Smooth muscle cell (in vitro differentiated cells): ENCODE results near the gene MYH16. TPM values are rescaled to one million over a fixed set of nuclear protein-coding genes. Genes with fewer than 3 reads are reported as not detected.
"Not testable (repeated sequence)": the region's sequence is repeated elsewhere in the genome, so short reads cannot be mapped to it uniquely, and the experiment has no call there.

Experiments
- DNase-seq: peaks from one replicate; lab custom pipeline; 2025; ENCODE audit not compliant: unreplicated experiment; lab: John Stamatoyannopoulos, UW
- H2AFZ ChIP-seq: fragments of 200-600 bp; sonication (generic); 2 replicates; pipeline ENCODE4 v1.6.0; 2016; ENCODE audit warnings: antibody characterized with exemption, low read depth, mild to moderate bottlenecking
- H3F3A ChIP-seq: fragments of 200-600 bp; sonication (generic); 2 replicates; pipeline ENCODE4 v1.6.0; 2017; ENCODE audit warnings: antibody characterized with exemption, low read depth
- H3K27ac ChIP-seq: fragments of 200-600 bp; sonication (generic); 2 replicates; pipeline ENCODE4 v1.5.1; 2016; ENCODE audit warnings: low read depth, mild to moderate bottlenecking
- H3K27me3 ChIP-seq: fragments of 200-600 bp; sonication (generic); 2 replicates; pipeline ENCODE4 v1.6.1; 2016; ENCODE audit warnings: low read depth, mild to moderate bottlenecking
- H3K36me3 ChIP-seq: fragments of 200-600 bp; sonication (generic); 2 replicates; pipeline ENCODE4 v1.5.1; 2016; ENCODE audit warnings: low read depth
- H3K4me1 ChIP-seq: fragments of 200-600 bp; sonication (generic); 2 replicates; pipeline ENCODE4 v1.5.1; 2016; ENCODE audit warnings: low read depth
- H3K4me2 ChIP-seq: fragments of 200-600 bp; sonication (generic); 2 replicates; pipeline ENCODE4 v1.6.0; 2016; ENCODE audit warnings: mild to moderate bottlenecking
- H3K4me3 ChIP-seq: fragments of 200-600 bp; sonication (generic); 2 replicates; pipeline ENCODE4 v1.5.1; 2016; ENCODE audit warnings: mild to moderate bottlenecking
- H3K79me2 ChIP-seq: fragments of 200-600 bp; sonication (generic); 2 replicates; pipeline ENCODE4 v1.6.0; 2016; ENCODE audit warnings: low read depth, mild to moderate bottlenecking
- H3K9ac ChIP-seq: fragments of 200-600 bp; sonication (generic); 2 replicates; pipeline ENCODE4 v1.6.0; 2016; ENCODE audit warnings: low read depth
- H3K9me3 ChIP-seq: fragments of 200-600 bp; sonication (generic); replicated peaks from 2 replicates; pipeline ENCODE4 v1.5.1; 2016; ENCODE audit warnings: low read depth
- H4K20me1 ChIP-seq: fragments of 200-600 bp; sonication (generic); 2 replicates; pipeline ENCODE4 v1.6.0; 2016; ENCODE audit warnings: low read depth
- WGBS: methylation state at CpG from one replicate; pipeline ENCODE4 v1.1.7; 2016; ENCODE audit warnings: low lambda C conversion rate; 5-methylcytosine and 5-hydroxymethylcytosine counted together
- polyA plus RNA-seq: library from polyadenylated mRNA; unstranded; fragments of >200 nt; fragmentation: Nextera tagmentation; extraction: Ambion mirVana; gene quantifications from 2 replicates; pipeline ENCODE4 v1.2.1, GENCODE V29; 2016
- total RNA-seq: library from RNA; depleted of rRNA; stranded (reverse); fragments of >200 nt; gene quantifications from 2 replicates; pipeline ENCODE4 v1.2.3, GENCODE V29; 2014
- TF ChIP-seq, protein P1 (sequence below): fragments of 200-600 bp; sonication (generic); IDR thresholded peaks from 2 replicates; pipeline ENCODE4 v1.5.1; 2017; ENCODE audit warnings: borderline replicate concordance, mild to moderate bottlenecking, antibody characterized with exemption; ENCODE audit not compliant: insufficient read depth, poor library complexity, severe bottlenecking

The MYH16 gene
- total and polyA plus RNA-seq, 2 experiments from 2014 or later = not detected

DNA sequence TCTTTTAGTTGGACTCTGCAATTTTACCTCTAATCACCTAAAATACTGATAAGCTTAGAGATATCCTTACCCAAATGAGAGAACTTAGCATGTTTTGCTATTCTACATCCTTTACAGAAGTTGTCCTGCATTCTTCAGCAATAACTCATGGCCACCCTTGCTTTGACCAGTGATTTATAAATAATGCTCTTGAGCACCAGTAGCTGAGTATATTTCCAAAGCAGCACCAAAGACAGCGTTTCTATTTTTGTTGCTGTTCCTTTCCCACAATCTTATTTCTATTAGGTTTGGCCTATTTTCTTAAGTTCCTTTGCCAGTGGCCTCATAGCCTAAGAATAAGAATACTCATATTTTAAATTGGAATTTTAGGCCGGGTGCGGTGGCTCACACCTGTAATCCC, 68.0 kb downstream of the MYH16 start:
- Histone ChIP-seq H3K9me3 (no peaks in the 10 kb centered on the region), H3K36me3 (peaks cover 36% of the 10 kb centered on the region), H3K27me3 (no peaks in the 10 kb centered on the region), H3K27ac (no peak overlapping the region), H2AFZ (no peak overlapping the region), H4K20me1 (peaks cover 16% of the 10 kb centered on the region), H3K4me3 (no peak overlapping the region), H3K9ac (no peak overlapping the region), H3K4me2 (no peak overlapping the region), H3K4me1 (no peaks in the 10 kb centered on the region), H3F3A (no peaks in the 10 kb centered on the region), H3K79me2 (peaks cover 25% of the 10 kb centered on the region)
- 94% methylated on average over 3 of the region's 3 CpGs for WGBS
- no peak for DNase-seq
- TF ChIP-seq, protein P1, sequence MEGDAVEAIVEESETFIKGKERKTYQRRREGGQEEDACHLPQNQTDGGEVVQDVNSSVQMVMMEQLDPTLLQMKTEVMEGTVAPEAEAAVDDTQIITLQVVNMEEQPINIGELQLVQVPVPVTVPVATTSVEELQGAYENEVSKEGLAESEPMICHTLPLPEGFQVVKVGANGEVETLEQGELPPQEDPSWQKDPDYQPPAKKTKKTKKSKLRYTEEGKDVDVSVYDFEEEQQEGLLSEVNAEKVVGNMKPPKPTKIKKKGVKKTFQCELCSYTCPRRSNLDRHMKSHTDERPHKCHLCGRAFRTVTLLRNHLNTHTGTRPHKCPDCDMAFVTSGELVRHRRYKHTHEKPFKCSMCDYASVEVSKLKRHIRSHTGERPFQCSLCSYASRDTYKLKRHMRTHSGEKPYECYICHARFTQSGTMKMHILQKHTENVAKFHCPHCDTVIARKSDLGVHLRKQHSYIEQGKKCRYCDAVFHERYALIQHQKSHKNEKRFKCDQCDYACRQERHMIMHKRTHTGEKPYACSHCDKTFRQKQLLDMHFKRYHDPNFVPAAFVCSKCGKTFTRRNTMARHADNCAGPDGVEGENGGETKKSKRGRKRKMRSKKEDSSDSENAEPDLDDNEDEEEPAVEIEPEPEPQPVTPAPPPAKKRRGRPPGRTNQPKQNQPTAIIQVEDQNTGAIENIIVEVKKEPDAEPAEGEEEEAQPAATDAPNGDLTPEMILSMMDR = no peak

DNA sequence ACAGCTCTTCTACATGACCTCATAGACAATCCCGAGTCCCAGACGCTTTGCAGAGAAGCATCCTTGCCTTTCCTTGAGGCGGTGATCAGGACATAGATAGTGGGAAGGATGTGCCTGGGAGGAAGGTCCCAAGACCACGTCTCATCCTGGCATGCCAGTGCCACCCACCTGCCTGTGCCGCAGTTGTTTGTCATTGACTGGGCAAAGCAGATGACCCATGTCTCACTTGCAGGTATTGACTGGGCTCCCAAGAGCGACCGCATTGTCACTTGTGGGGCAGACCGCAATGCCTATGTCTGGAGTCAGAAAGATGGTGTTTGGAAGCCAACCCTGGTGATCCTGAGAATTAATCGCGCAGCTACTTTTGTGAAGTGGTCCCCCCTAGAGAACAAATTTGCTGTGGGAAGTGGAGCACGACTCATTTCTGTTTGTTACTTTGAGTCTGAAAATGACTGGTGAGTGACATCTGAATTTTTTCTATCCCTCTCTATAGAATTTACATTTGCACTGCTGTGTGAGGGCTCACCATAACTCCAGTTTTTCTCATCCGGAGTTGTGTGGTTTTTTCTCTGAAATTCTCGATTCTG, 71.5 kb downstream of the MYH16 start:
- 94% methylated on average over 13 of the region's 13 CpGs for WGBS
- Histone ChIP-seq H2AFZ (no peak overlapping the region), H4K20me1 (peaks cover 9% of the 10 kb centered on the region), H3K27me3 (no peaks in the 10 kb centered on the region), H3K4me2 (no peak overlapping the region), H3K36me3 (peaks cover 24% of the 10 kb centered on the region), H3K9me3 (no peaks in the 10 kb centered on the region), H3F3A (no peaks in the 10 kb centered on the region), H3K4me1 (no peaks in the 10 kb centered on the region), H3K9ac (no peak overlapping the region), H3K4me3 (no peak overlapping the region), H3K79me2 (peaks cover 10% of the 10 kb centered on the region), H3K27ac (no peak overlapping the region)
- TF ChIP-seq, protein P1 = no peak
- DNase-seq = no peak

DNA sequence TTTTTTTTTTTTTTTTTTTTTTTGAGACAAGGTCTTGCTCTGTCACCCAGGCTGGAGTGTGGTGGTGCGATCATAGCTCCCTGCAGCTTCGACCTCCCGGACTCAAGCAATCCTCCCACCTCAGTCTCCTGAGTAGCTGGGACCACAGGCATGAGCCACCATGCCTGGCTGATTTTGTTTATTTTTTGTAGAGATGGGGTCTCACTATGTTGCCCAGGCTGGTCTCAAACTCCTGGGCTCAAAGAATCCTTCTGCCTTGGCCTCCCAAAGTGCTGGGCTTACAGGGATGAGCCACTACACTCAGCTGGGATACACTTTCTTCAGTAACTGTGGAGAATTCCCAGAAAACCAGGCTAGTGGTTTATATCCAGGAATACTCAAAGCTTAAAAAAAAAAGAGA, 78.0 kb downstream of the MYH16 start:
- not testable (repeated sequence) for H3K27me3 ChIP-seq, H3K27ac ChIP-seq, DNase-seq, H3F3A ChIP-seq, H3K79me2 ChIP-seq, H2AFZ ChIP-seq, H4K20me1 ChIP-seq, H3K4me3 ChIP-seq, H3K9ac ChIP-seq, H3K9me3 ChIP-seq, H3K4me1 ChIP-seq, H3K36me3 ChIP-seq, H3K4me2 ChIP-seq
- WGBS = 94% methylated on average over 2 of the region's 3 CpGs

DNA sequence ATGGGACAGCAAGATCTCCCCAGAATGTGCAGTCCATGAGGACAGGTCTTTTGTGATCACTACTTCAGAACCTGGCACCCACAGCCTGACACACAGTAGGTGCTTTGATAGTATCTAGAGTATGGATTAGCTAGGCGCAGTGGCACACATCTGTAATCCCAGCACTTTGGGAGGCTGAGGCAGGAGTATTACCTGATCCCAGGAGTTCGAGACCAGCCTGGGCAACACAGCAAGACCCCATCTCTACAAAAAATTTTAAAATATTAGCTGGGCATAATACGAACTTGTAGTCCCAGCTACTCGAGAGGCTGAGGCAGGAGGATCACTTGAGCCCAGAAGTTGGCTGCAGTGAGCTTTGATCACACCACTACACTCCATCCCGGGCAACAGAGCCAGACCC, 79.6 kb downstream of the MYH16 start:
- 97% methylated on average over 5 of the region's 5 CpGs for WGBS
- H3K36me3 ChIP-seq = peaks cover 7% of the 10 kb centered on the region
- TF ChIP-seq, protein P1 = no peak

More for the DNA sequence above, 79.6 kb downstream of the MYH16 start:
- Histone ChIP-seq H3K27me3 (no peaks in the 10 kb centered on the region), H3F3A (no peaks in the 10 kb centered on the region), H3K9ac (no peak overlapping the region), H2AFZ (no peak overlapping the region), H3K4me1 (no peaks in the 10 kb centered on the region), H3K79me2 (no peaks in the 10 kb centered on the region), H3K27ac (no peak overlapping the region), H4K20me1 (peaks cover 2% of the 10 kb centered on the region), H3K4me2 (no peak overlapping the region), H3K4me3 (no peak overlapping the region), H3K9me3 (no peaks in the 10 kb centered on the region)
- no peak for DNase-seq
